ENCODE data around the gene DPYSL4. TPM values are rescaled to one million over a fixed set of nuclear protein-coding genes. Genes with fewer than 3 reads are reported as not detected.

DPYSL4 gene
- total and polyA plus RNA-seq, 2 experiments from 2014 or later: 10.6 to 23.9 TPM

- ATAC-seq: no peak
- Mint-ChIP-seq H3K4me3 (no peak overlapping the region), H3K36me3 (ENCODE audit: low read depth) (no peaks in the 10 kb centered on the region), H3K9me3 (no peaks in the 10 kb centered on the region), H3K27me3 (ENCODE audit: insufficient read depth, low read depth, poor library complexity) (peaks cover 7% of the 10 kb centered on the region), H3K27ac (no peak overlapping the region), H3K4me1 (peaks cover 15% of the 10 kb centered on the region; the same call in 2 of the 3 replicates)
- no peak for TF ChIP-seq EZH2phosphoT487 (IDR thresholded peaks at IDR 0.05; ENCODE audit: unreplicated experiment)
- no peak for TF ChIP-seq POLR2AphosphoS5 (IDR thresholded peaks at IDR 0.05; ENCODE audit: low read depth)
- TF ChIP-seq STAT1 (IDR thresholded peaks at IDR 0.05; ENCODE audit: unreplicated experiment): no peak
- TF ChIP-seq CTCF (conservative IDR thresholded peaks at IDR 0.05; ENCODE audit: low read depth in 2 of 2): no peak
- no peak for TF ChIP-seq CREB1 (CRISPR knock-in tag; IDR thresholded peaks at IDR 0.05; ENCODE audit: low read depth)
- TF ChIP-seq ZNF462 (CRISPR knock-in tag; IDR thresholded peaks at IDR 0.05): no peak
- TF ChIP-seq ZNF114 (CRISPR knock-in tag; IDR thresholded peaks at IDR 0.05): no peak
- TF ChIP-seq NANOG (IDR thresholded peaks at IDR 0.05; ENCODE audit: borderline replicate concordance): no peak
- TF ChIP-seq JUNB (IDR thresholded peaks at IDR 0.05; ENCODE audit: unreplicated experiment): no peak
- TF ChIP-seq ZNF331 (CRISPR knock-in tag; IDR thresholded peaks at IDR 0.05; ENCODE audit: low read depth): no peak
- no peak for TF ChIP-seq REST (IDR thresholded peaks at IDR 0.05; ENCODE audit: unreplicated experiment)
- no peak for TF ChIP-seq ETS1 (IDR thresholded peaks at IDR 0.05)
- TF ChIP-seq EZH2 (IDR thresholded peaks at IDR 0.05; ENCODE audit: low read depth, unreplicated experiment): no peak
- Histone ChIP-seq H3K27me3 (ENCODE audit: insufficient read depth) (no peaks in the 10 kb centered on the region), H3K4me2 (no peak overlapping the region), H3K4me1 (ENCODE audit: insufficient read depth) (no peaks in the 10 kb centered on the region), H3K4me3 (no peak overlapping the region), H4K20me1 (replicated peaks; ENCODE audit: insufficient read depth) (no peaks in the 10 kb centered on the region), H3K36me3 (ENCODE audit: insufficient read depth) (no peaks in the 10 kb centered on the region), H3K27ac (ENCODE audit: low read depth) (no peak overlapping the region), H3K9me2 (ENCODE audit: insufficient read depth) (no peaks in the 10 kb centered on the region), H3K79me2 (replicated peaks; ENCODE audit: insufficient read depth) (no peaks in the 10 kb centered on the region), H3F3A (replicated peaks; ENCODE audit: low read depth) (no peaks in the 10 kb centered on the region), H2AFZ (no peak overlapping the region)
- DNase-seq (ENCODE audit: low spot score): no peak
These were observed 68.1 kb downstream of the DPYSL4 start for GRCh38 chr10:132254841-132255240.

Data from GM23338 (cell line).